ENCODE measurements around the gene RETREG3.

RETREG3 gene

GRCh38 chr17:42531455-42532354 is 77.5 kb downstream of the RETREG3 start:
- peak; percentile 68 for DNase-seq (ENCODE audit: low spot score)

DNA sequence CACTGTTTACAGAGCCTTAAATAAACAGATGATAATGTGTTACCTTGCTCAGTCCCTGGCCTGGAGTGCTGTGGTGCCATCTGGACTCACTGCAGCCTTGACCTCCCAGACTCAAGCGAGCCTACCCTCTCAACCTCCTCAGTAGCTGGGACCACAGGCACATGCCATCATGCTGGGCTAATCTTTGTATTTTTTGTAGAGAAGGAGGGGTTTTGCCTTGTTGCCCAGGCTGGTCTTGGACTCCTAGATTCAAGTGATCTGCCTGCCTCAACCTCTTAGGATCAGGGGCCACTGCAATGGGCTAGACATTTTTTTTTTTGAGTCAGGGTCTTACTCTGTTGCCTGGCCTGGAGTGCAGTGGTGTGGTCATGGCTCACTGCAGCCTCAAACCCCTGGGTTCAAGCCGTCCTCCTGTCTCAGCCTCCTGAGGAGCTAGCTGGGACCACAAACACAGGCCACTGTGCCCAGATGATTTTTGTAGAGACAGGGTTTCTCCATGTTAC is 78.2 kb downstream of the RETREG3 start:
- DNase-seq (ENCODE audit: low spot score), result no peak

Measured in AG08396 (cell line).